WTC11 (cell line): ENCODE results near the gene FAM193A. TPM values are rescaled to one million over a fixed set of nuclear protein-coding genes. Genes with fewer than 3 reads are reported as not detected.

Experiments used
- ATAC-seq: fragments of 200-7000 bp; cut with Tn5 transposase; 2 replicates; pipeline ENCODE4 v1.10.0; 2021; ENCODE audit warnings: mild to moderate bottlenecking, moderate library complexity
- CTCF ChIA-PET: fragments of 300-600 bp; sonication (Branson Sonifier 250); formaldehyde crosslinking; loops from one replicate; lab custom pipeline; 2021; ENCODE audit warnings: antibody characterized with exemption; lab: Charles Lee
- POLR2A ChIA-PET: fragments of 350-600 bp; sonication (Branson Sonifier 250); formaldehyde crosslinking; loops from one replicate; lab custom pipeline; 2021; ENCODE audit warnings: antibody characterized with exemption; lab: Charles Lee
- DNase-seq: peaks from one replicate; pipeline ENCODE4 v3.0.0; 2021; ENCODE audit warnings: low spot score
- H3K27ac Mint-ChIP-seq: 2 replicates; pipeline ENCODE4 v1.8.0; 2021; ENCODE audit warnings: mixed read lengths
- H3K27me3 Mint-ChIP-seq: 2 replicates; pipeline ENCODE4 v1.8.0; 2021; ENCODE audit warnings: low read depth, mild to moderate bottlenecking, moderate library complexity, mixed read lengths
- H3K36me3 Mint-ChIP-seq: 2 replicates; pipeline ENCODE4 v1.8.0; 2021; ENCODE audit warnings: mixed read lengths
- H3K4me1 Mint-ChIP-seq: 2 replicates; pipeline ENCODE4 v1.8.0; 2022; ENCODE audit warnings: mixed read lengths
- H3K4me3 Mint-ChIP-seq: 2 replicates; pipeline ENCODE4 v1.8.0; 2021; ENCODE audit warnings: mild to moderate bottlenecking, moderate library complexity, mixed read lengths
- H3K9me3 Mint-ChIP-seq: 2 replicates; pipeline ENCODE4 v1.8.0; 2021; ENCODE audit warnings: mixed read lengths
- ATF1 ChIP-seq: sonication (generic); formaldehyde crosslinking; IDR thresholded peaks from 2 replicates; pipeline ENCODE4 v1.8.1; 2023; ENCODE audit warnings: mild to moderate bottlenecking, moderate library complexity, missing genetic modification reagents
- ERG ChIP-seq: fragments of 250-450 bp; sonication (Bioruptor Pico); IDR thresholded peaks from 2 replicates; pipeline ENCODE4 v1.8.0; 2021; ENCODE audit warnings: mild to moderate bottlenecking
- IRF2 ChIP-seq: sonication (generic); formaldehyde crosslinking; IDR thresholded peaks from 2 replicates; pipeline ENCODE4 v1.8.0; 2022; ENCODE audit warnings: low read depth, missing genetic modification reagents, borderline replicate concordance
- MLX ChIP-seq: sonication (generic); formaldehyde crosslinking; IDR thresholded peaks from 2 replicates; pipeline ENCODE4 v1.8.1; 2023; ENCODE audit warnings: mild to moderate bottlenecking, missing genetic modification reagents, moderate library complexity
- PRDM15 ChIP-seq: sonication (generic); formaldehyde crosslinking; IDR thresholded peaks from 2 replicates; pipeline ENCODE4 v1.8.0; 2022; ENCODE audit warnings: missing genetic modification reagents
- PRRX2 ChIP-seq: fragments of 250-450 bp; sonication (Bioruptor Pico); IDR thresholded peaks from 2 replicates; pipeline ENCODE4 v1.8.0; 2021; ENCODE audit warnings: mild to moderate bottlenecking
- RELA ChIP-seq: sonication (generic); formaldehyde crosslinking; IDR thresholded peaks from 2 replicates; pipeline ENCODE4 v1.8.1; 2022; ENCODE audit warnings: missing genetic modification reagents, mild to moderate bottlenecking, borderline replicate concordance
- SMAD4 ChIP-seq: sonication (generic); formaldehyde crosslinking; IDR thresholded peaks from 2 replicates; pipeline ENCODE4 v1.8.0; 2022; ENCODE audit warnings: mild to moderate bottlenecking, missing genetic modification reagents
- SP1 ChIP-seq: sonication (generic); formaldehyde crosslinking; conservative IDR thresholded peaks from 2 replicates; pipeline ENCODE4 v1.8.1; 2022; ENCODE audit warnings: missing genetic modification reagents
- ZBTB21 ChIP-seq: sonication (generic); formaldehyde crosslinking; IDR thresholded peaks from 2 replicates; pipeline ENCODE4 v1.8.1; 2023; ENCODE audit warnings: mild to moderate bottlenecking, missing genetic modification reagents, borderline replicate concordance
- ZNF396 ChIP-seq: fragments of 250-450 bp; sonication (Bioruptor Pico); IDR thresholded peaks from 2 replicates; pipeline ENCODE4 v1.8.0; 2021; ENCODE audit warnings: mild to moderate bottlenecking, moderate library complexity, borderline replicate concordance
- ZNF416 ChIP-seq: fragments of 250-450 bp; sonication (Bioruptor Pico); IDR thresholded peaks from 2 replicates; pipeline ENCODE4 v1.9.0; 2021; ENCODE audit warnings: mild to moderate bottlenecking, inconsistent platforms
- ZNF423 ChIP-seq: fragments of 250-450 bp; sonication (Bioruptor Pico); IDR thresholded peaks from 2 replicates; pipeline ENCODE4 v2.1.2; 2022; ENCODE audit warnings: mild to moderate bottlenecking, moderate library complexity
- total RNA-seq: library from RNA; stranded (reverse); gene quantifications from 3 replicates; pipeline ENCODE4 v1.2.3, GENCODE V29; 2021
- TF ChIP-seq, protein P1 (sequence below): fragments of 250-450 bp; sonication (Bioruptor Pico); IDR thresholded peaks from 2 replicates; pipeline ENCODE4 v1.9.0; 2021; ENCODE audit warnings: mild to moderate bottlenecking
- TF ChIP-seq, protein P2 (sequence below): sonication (generic); formaldehyde crosslinking; IDR thresholded peaks from 2 replicates; pipeline ENCODE4 v1.8.0; 2022; ENCODE audit warnings: mild to moderate bottlenecking, missing genetic modification reagents
- TF ChIP-seq, protein P3 (sequence below): fragments of 250-450 bp; sonication (Bioruptor Pico); IDR thresholded peaks from 2 replicates; pipeline ENCODE4 v1.9.0; 2021; ENCODE audit warnings: mild to moderate bottlenecking, borderline replicate concordance
- TF ChIP-seq, protein P4 (sequence below): sonication (generic); formaldehyde crosslinking; IDR thresholded peaks from 2 replicates; pipeline ENCODE4 v1.8.0; 2023; ENCODE audit warnings: missing genetic modification reagents

Gene FAM193A
- total RNA-seq, 1 experiment from 2014 or later = 28.1 TPM

DNA sequence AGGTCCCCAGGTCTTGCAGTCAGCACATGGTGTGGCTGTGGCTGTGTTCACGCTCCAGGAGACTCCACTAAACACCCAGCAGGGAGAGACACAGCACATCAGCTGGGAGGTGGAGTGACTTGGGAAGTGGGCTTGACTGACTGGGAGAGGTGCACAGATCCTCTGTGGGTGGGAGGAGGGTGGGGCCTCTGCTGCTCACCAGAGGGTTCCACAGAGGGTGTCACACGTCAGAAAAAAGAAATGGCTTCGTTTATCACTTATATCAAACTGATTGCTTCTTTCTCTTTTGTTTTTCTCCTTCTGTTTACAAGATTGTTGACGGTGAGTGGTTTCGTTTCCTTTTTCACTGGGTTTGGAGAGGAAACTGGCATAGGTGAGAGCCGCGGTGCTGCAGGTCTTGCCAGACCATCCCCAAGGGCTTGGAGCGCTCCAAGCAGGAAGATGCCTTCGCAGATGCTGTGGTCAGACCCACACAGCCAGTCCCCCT is 24.8 kb upstream of the FAM193A start (continued):
- TF ChIP-seq ZNF423 = no peak

GRCh38 chr4:2512396-2513135 is 23.9 kb upstream of the FAM193A start:
- Mint-ChIP-seq H3K4me1 (no peaks in the 10 kb centered on the region), H3K4me3 (no peak overlapping the region), H3K36me3 (peaks cover 68% of the 10 kb centered on the region), H3K27me3 (no peaks in the 10 kb centered on the region; the same call in 1 of the 2 replicates), H3K27ac (no peak overlapping the region), H3K9me3 (no peaks in the 10 kb centered on the region)
- ChIA-PET CTCF (interaction anchor here (0.8 kb wide), 1 partner anchor 44 kb away, joined by 3 read pairs; the partner anchor contains the start of gene RNF4), POLR2A (no interaction called here)
- ATAC-seq (no peak), DNase-seq (no peak)
- no peak for TF ChIP-seq ZNF396 (CRISPR knock-in tag)
- no peak for TF ChIP-seq IRF2 (CRISPR knock-in tag)
- TF ChIP-seq ZNF416 (CRISPR knock-in tag) = no peak
- no peak for TF ChIP-seq RELA (CRISPR knock-in tag)
- no peak for TF ChIP-seq ZBTB21 (CRISPR knock-in tag)
- TF ChIP-seq SP1 (CRISPR knock-in tag) = no peak
- TF ChIP-seq MLX = no peak
- no peak for TF ChIP-seq PRDM15
- no peak for TF ChIP-seq PRRX2
- TF ChIP-seq, protein P1, sequence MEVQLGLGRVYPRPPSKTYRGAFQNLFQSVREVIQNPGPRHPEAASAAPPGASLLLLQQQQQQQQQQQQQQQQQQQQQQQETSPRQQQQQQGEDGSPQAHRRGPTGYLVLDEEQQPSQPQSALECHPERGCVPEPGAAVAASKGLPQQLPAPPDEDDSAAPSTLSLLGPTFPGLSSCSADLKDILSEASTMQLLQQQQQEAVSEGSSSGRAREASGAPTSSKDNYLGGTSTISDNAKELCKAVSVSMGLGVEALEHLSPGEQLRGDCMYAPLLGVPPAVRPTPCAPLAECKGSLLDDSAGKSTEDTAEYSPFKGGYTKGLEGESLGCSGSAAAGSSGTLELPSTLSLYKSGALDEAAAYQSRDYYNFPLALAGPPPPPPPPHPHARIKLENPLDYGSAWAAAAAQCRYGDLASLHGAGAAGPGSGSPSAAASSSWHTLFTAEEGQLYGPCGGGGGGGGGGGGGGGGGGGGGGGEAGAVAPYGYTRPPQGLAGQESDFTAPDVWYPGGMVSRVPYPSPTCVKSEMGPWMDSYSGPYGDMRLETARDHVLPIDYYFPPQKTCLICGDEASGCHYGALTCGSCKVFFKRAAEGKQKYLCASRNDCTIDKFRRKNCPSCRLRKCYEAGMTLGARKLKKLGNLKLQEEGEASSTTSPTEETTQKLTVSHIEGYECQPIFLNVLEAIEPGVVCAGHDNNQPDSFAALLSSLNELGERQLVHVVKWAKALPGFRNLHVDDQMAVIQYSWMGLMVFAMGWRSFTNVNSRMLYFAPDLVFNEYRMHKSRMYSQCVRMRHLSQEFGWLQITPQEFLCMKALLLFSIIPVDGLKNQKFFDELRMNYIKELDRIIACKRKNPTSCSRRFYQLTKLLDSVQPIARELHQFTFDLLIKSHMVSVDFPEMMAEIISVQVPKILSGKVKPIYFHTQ (CRISPR knock-in tag) = no peak
- TF ChIP-seq, protein P2, sequence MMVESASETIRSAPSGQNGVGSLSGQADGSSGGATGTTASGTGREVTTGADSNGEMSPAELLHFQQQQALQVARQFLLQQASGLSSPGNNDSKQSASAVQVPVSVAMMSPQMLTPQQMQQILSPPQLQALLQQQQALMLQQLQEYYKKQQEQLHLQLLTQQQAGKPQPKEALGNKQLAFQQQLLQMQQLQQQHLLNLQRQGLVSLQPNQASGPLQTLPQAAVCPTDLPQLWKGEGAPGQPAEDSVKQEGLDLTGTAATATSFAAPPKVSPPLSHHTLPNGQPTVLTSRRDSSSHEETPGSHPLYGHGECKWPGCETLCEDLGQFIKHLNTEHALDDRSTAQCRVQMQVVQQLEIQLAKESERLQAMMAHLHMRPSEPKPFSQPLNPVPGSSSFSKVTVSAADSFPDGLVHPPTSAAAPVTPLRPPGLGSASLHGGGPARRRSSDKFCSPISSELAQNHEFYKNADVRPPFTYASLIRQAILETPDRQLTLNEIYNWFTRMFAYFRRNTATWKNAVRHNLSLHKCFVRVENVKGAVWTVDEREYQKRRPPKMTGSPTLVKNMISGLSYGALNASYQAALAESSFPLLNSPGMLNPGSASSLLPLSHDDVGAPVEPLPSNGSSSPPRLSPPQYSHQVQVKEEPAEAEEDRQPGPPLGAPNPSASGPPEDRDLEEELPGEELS (CRISPR knock-in tag) = no peak
- TF ChIP-seq, protein P3, sequence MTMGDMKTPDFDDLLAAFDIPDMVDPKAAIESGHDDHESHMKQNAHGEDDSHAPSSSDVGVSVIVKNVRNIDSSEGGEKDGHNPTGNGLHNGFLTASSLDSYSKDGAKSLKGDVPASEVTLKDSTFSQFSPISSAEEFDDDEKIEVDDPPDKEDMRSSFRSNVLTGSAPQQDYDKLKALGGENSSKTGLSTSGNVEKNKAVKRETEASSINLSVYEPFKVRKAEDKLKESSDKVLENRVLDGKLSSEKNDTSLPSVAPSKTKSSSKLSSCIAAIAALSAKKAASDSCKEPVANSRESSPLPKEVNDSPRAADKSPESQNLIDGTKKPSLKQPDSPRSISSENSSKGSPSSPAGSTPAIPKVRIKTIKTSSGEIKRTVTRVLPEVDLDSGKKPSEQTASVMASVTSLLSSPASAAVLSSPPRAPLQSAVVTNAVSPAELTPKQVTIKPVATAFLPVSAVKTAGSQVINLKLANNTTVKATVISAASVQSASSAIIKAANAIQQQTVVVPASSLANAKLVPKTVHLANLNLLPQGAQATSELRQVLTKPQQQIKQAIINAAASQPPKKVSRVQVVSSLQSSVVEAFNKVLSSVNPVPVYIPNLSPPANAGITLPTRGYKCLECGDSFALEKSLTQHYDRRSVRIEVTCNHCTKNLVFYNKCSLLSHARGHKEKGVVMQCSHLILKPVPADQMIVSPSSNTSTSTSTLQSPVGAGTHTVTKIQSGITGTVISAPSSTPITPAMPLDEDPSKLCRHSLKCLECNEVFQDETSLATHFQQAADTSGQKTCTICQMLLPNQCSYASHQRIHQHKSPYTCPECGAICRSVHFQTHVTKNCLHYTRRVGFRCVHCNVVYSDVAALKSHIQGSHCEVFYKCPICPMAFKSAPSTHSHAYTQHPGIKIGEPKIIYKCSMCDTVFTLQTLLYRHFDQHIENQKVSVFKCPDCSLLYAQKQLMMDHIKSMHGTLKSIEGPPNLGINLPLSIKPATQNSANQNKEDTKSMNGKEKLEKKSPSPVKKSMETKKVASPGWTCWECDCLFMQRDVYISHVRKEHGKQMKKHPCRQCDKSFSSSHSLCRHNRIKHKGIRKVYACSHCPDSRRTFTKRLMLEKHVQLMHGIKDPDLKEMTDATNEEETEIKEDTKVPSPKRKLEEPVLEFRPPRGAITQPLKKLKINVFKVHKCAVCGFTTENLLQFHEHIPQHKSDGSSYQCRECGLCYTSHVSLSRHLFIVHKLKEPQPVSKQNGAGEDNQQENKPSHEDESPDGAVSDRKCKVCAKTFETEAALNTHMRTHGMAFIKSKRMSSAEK (CRISPR knock-in tag) = no peak
- TF ChIP-seq, protein P4, sequence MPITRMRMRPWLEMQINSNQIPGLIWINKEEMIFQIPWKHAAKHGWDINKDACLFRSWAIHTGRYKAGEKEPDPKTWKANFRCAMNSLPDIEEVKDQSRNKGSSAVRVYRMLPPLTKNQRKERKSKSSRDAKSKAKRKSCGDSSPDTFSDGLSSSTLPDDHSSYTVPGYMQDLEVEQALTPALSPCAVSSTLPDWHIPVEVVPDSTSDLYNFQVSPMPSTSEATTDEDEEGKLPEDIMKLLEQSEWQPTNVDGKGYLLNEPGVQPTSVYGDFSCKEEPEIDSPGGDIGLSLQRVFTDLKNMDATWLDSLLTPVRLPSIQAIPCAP (CRISPR knock-in tag) = no peak
- no peak for TF ChIP-seq ERG (CRISPR knock-in tag)
- no peak for TF ChIP-seq SMAD4 (CRISPR knock-in tag)
- no peak for TF ChIP-seq ATF1 (CRISPR knock-in tag)
